Endothelial cell of umbilical vein (primary cell): Measurements from ENCODE around the gene ZNF148. TPM values are rescaled to one million over a fixed set of nuclear protein-coding genes. Genes with fewer than 3 reads are reported as not detected.

Experiments
- BruUV-seq: library from RNA; stranded (reverse); fragments of 400-500 nt; replicated peaks from 2 replicates; lab custom pipeline; 2021; lab: Mats Ljungman, UMichigan
- CTCF ChIA-PET: fragments of 300-600, 350-600 bp; sonication (Branson Sonifier 250); formaldehyde crosslinking; loops from one replicate; lab custom pipeline; 2021; ENCODE audit warnings: antibody characterized with exemption, inconsistent platforms; lab: Charles Lee
- POLR2A ChIA-PET: fragments of 300-600, 350-600 bp; sonication (Branson Sonifier 250); formaldehyde crosslinking; loops from one replicate; lab custom pipeline; 2021; ENCODE audit warnings: antibody characterized with exemption, inconsistent platforms; lab: Charles Lee
- DNase-seq: peaks from one replicate; pipeline ENCODE4 v3.0.0-alpha.2; 2011; ENCODE audit warnings: low read depth, low spot score
- FAIRE-seq: peaks from 2 replicates; lab custom pipeline; 2011; peaks lifted over from hg19 to GRCh38; lab: Jason Lieb, UNC
- H2AFZ ChIP-seq: 2 replicates; pipeline ENCODE4 v1.6.0; 2012; ENCODE audit warnings: low read depth, low read length, control low read depth, inconsistent platforms
- H3K27ac ChIP-seq: 2 replicates; pipeline ENCODE4 v1.5.1; 2011; ENCODE audit warnings: low read depth, mild to moderate bottlenecking, control low read depth, low read length, moderate library complexity; ENCODE audit not compliant: insufficient read depth
- H3K27me3 ChIP-seq, 2 experiments: 2 replicates each; pipeline versions ENCODE4 v1.6.0 to v1.6.1; 2011; ENCODE audit warnings: low read length in 2 of 2, mixed read lengths in 1 of 2; ENCODE audit not compliant: control insufficient read depth in 2 of 2, insufficient read depth in 2 of 2
- H3K36me3 ChIP-seq, 2 experiments: 2 replicates in 1 of 2; 3 replicates in 1 of 2; pipeline ENCODE4 v1.5.1; 2011; ENCODE audit warnings: low read length in 2 of 2, mild to moderate bottlenecking in 1 of 2, moderate library complexity in 1 of 2; ENCODE audit not compliant: control insufficient read depth in 2 of 2, insufficient read depth in 2 of 2; ENCODE audit errors: extremely low read depth in 1 of 2
- H3K4me1 ChIP-seq: 3 replicates; pipeline ENCODE4 v1.5.1; 2011; ENCODE audit warnings: mild to moderate bottlenecking, low read length; ENCODE audit not compliant: control insufficient read depth, insufficient read depth; ENCODE audit errors: extremely low read depth
- H3K4me2 ChIP-seq: 2 replicates; pipeline ENCODE4 v1.6.1; 2011; ENCODE audit warnings: low read length, control low read depth, mixed read lengths; ENCODE audit not compliant: insufficient read depth
- H3K4me3 ChIP-seq, 3 experiments: fragments of 200-600 bp in 1 of 3; sonication (generic), shearing (Covaris generic) in 1 of 3; replicated peaks in 1 of 3; 2 replicates each; pipeline ENCODE4 v1.5.1; 2011 to 2016; ENCODE audit warnings: control low read depth in 3 of 3, low read length in 3 of 3, mild to moderate bottlenecking in 2 of 3, inconsistent platforms in 1 of 3, low read depth in 1 of 3, moderate library complexity in 1 of 3; ENCODE audit not compliant: insufficient read depth in 1 of 3
- H3K79me2 ChIP-seq: 2 replicates; pipeline ENCODE4 v1.6.0; 2012; ENCODE audit warnings: low read length, inconsistent platforms; ENCODE audit not compliant: control insufficient read depth, insufficient read depth
- H3K9ac ChIP-seq: replicated peaks from 2 replicates; pipeline ENCODE3; 2011; ENCODE audit warnings: low read length, control low read depth; ENCODE audit not compliant: insufficient read depth; ENCODE audit errors: extremely low read depth
- H3K9me1 ChIP-seq: replicated peaks from 3 replicates; pipeline ENCODE4 v1.6.0; 2011; ENCODE audit warnings: mild to moderate bottlenecking, low read length; ENCODE audit not compliant: control insufficient read depth, insufficient read depth; ENCODE audit errors: extremely low read depth
- H3K9me3 ChIP-seq: replicated peaks from 2 replicates; pipeline ENCODE4 v1.5.1; 2012; ENCODE audit warnings: low read length, inconsistent platforms; ENCODE audit not compliant: control insufficient read depth, insufficient read depth
- H4K20me1 ChIP-seq: replicated peaks from 2 replicates; pipeline ENCODE3; 2011; ENCODE audit warnings: mild to moderate bottlenecking, low read length; ENCODE audit not compliant: control insufficient read depth, insufficient read depth; ENCODE audit errors: extremely low read depth
- CTCF ChIP-seq, 2 donors: IDR thresholded peaks; 1 replicate in 1 of 2; 2 replicates in 1 of 2; pipeline ENCODE4 v1.5.1; 2011; ENCODE audit warnings: low read length in 2 of 2, mild to moderate bottlenecking in 2 of 2, moderate library complexity in 2 of 2, control low read depth in 1 of 2, inconsistent platforms in 1 of 2, low read depth in 1 of 2; ENCODE audit not compliant: insufficient read depth in 1 of 2; ENCODE audit errors: extremely low read depth in 1 of 2
- EZH2 ChIP-seq: IDR thresholded peaks from 2 replicates; pipeline ENCODE4 v1.6.1; 2012; ENCODE audit warnings: borderline replicate concordance, low read depth, mild to moderate bottlenecking, moderate library complexity, low read length, inconsistent platforms; ENCODE audit not compliant: severe bottlenecking
- FOS ChIP-seq: IDR thresholded peaks from 2 replicates; pipeline ENCODE4 v1.6.1; 2011; ENCODE audit warnings: mild to moderate bottlenecking, low read length, moderate library complexity, borderline replicate concordance; ENCODE audit not compliant: insufficient read depth
- GATA2 ChIP-seq: IDR thresholded peaks from 2 replicates; pipeline ENCODE4 v1.7.0; 2011; ENCODE audit warnings: low read depth, mild to moderate bottlenecking, moderate library complexity, mixed read lengths, low read length; ENCODE audit not compliant: insufficient read length, insufficient read depth
- JUN ChIP-seq: IDR thresholded peaks from 2 replicates; pipeline ENCODE4 v1.6.1; 2011; ENCODE audit warnings: borderline replicate concordance, low read depth; ENCODE audit not compliant: insufficient read length, insufficient read depth
- MAX ChIP-seq: IDR thresholded peaks from 2 replicates; pipeline ENCODE4 v1.6.1; 2011; ENCODE audit not compliant: insufficient read depth, insufficient read length
- MYC ChIP-seq: IDR thresholded peaks from one replicate; pipeline ENCODE4 v1.6.1; 2011; ENCODE audit warnings: mild to moderate bottlenecking, low read depth, low read length
- POLR2A ChIP-seq: IDR thresholded peaks from 2 replicates; pipeline ENCODE4 v1.6.1; 2012; ENCODE audit warnings: low read depth, mild to moderate bottlenecking, control low read depth, low read length
- POLR2AphosphoS5 ChIP-seq: IDR thresholded peaks from 2 replicates; pipeline ENCODE4 v1.6.1; 2012; ENCODE audit warnings: low read depth, mild to moderate bottlenecking, control low read depth, low read length, moderate library complexity; ENCODE audit not compliant: insufficient read depth
- dilution Hi-C: fragments of 300-500 bp; cut with MboI; formaldehyde crosslinking; loops from one replicate; pipeline ENCODE4 v1.15.0; 2019; ENCODE audit warnings: low sequenced_read_pairs; ENCODE audit not compliant: extremely low pct_ligation_motif_present
- intact Hi-C: fragments of 100-400 bp; cut with micrococcal nuclease; formaldehyde crosslinking; loops from one replicate; pipeline ENCODE4 v1.10.0; 2022
- polyA plus RNA-seq, 4 experiments: library from polyadenylated mRNA; depleted of rRNA in 3 of 4; stranded (reverse) in 3 of 4; unstranded in 1 of 4; fragments of >200 nt; gene quantifications; 2 replicates each; pipeline versions ENCODE4 v1.2.1 to v1.2.3, GENCODE V29; 2011 to 2012; ENCODE audit warnings: missing spikeins in 1 of 4
- total RNA-seq: library from RNA; stranded (reverse); gene quantifications from 2 replicates; pipeline ENCODE4 v1.2.3, GENCODE V29; 2021

The ZNF148 gene
- total and polyA plus RNA-seq, 2 donors (not counting 3 experiments of a cell fraction or from before 2014, with no cell fraction given), result 8.0 to 41.3 TPM

DNA sequence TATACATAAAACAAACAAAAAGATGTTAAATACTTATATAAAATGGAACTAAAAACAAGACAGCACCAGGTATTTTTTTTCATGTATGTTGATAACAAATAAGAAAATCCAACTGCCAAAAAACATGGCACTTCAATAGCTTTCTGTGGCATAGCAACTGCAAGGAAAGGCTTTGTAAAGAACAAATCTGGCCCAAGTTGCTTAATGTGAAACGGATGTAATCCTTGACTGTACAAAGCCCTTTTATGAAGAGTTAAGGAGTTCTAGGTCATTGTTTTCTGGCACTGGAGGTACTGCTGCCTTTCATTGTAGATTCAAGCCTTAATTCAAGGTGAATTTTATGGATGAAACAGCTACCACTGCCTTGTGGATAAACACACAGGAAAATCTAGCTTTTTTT lies 93.7 kb downstream of the ZNF148 start:
- dilution Hi-C loops, result no loop called here
- peaks cover 9% of the 10 kb centered on the region for H3K4me1 ChIP-seq
- intact Hi-C loops, result no loop called here
- H3K9me1 ChIP-seq, result no peaks in the 10 kb centered on the region
- FAIRE-seq (no peak), DNase-seq (no peak)
- peaks cover 12% of the 10 kb centered on the region for H3K79me2 ChIP-seq
- no peak overlapping the region for H3K4me3 ChIP-seq
- peak overlapping the region; percentile 12 for H3K27ac ChIP-seq
- TF ChIP-seq MYC (no peak), MAX (no peak), FOS (no peak), JUN (no peak), GATA2 (no peak), POLR2A (no peak), EZH2 (no peak), CTCF (IDR thresholded peaks at IDR 0.05; ENCODE audit: extremely low read depth in 1 of 2, insufficient read depth in 1 of 2, low read depth in 1 of 2, low read length in 2 of 2) (no peak), POLR2AphosphoS5 (no peak)
- no peaks in the 10 kb centered on the region for H4K20me1 ChIP-seq
- peak overlapping the region; percentile 21 for H3K4me2 ChIP-seq
- H2AFZ ChIP-seq, result no peak overlapping the region
- no peaks in the 10 kb centered on the region for H3K9me3 ChIP-seq
- H3K27me3 ChIP-seq, result no peaks in the 10 kb centered on the region
- H3K36me3 ChIP-seq, result peaks cover 0 to 2% of the 10 kb centered on the region in 2 experiments
- BruUV-seq, result no TSS peak
- ChIA-PET CTCF (interaction anchor here (1.3 to 1.8 kb wide), 2 partner anchors 8 to 30 kb away, joined by 4 to 9 read pairs; no protein-coding TSS in a partner anchor), POLR2A (no interaction called here)
- H3K9ac ChIP-seq, result no peak overlapping the region
